Kidney epithelial cell (primary cell): Measurements from ENCODE around the gene PIM1. TPM values are rescaled to one million over a fixed set of nuclear protein-coding genes. Genes with fewer than 3 reads are reported as not detected.

Experiments
- DNase-seq: peaks from one replicate; pipeline ENCODE4 v3.0.0-alpha.2; 2010; ENCODE audit warnings: low read depth
- H3K27me3 ChIP-seq: 2 replicates; pipeline ENCODE4 v1.6.0; 2011; ENCODE audit warnings: low read length; ENCODE audit not compliant: control insufficient read depth, insufficient read depth
- H3K36me3 ChIP-seq: 2 replicates; pipeline ENCODE4 v1.5.1; 2011; ENCODE audit warnings: low read length; ENCODE audit not compliant: control insufficient read depth, insufficient read depth
- H3K4me3 ChIP-seq: 2 replicates; pipeline ENCODE4 v1.5.1; 2011; ENCODE audit warnings: low read depth, mild to moderate bottlenecking, control low read depth, low read length
- total RNA-seq: library from RNA; depleted of rRNA; stranded (reverse); fragments of >200 nt; gene quantifications from 2 replicates; pipeline ENCODE4 v1.2.3, GENCODE V29; 2015
- TF ChIP-seq, protein P1 (sequence below): IDR thresholded peaks from 2 replicates; pipeline ENCODE4 v1.5.1; 2011; ENCODE audit warnings: mild to moderate bottlenecking, moderate library complexity, low read length, control low read depth, inconsistent platforms; ENCODE audit not compliant: insufficient read depth, poor library complexity, severe bottlenecking

PIM1 gene
- total RNA-seq, 1 donor from 2014 or later, result 18.2 TPM

DNA sequence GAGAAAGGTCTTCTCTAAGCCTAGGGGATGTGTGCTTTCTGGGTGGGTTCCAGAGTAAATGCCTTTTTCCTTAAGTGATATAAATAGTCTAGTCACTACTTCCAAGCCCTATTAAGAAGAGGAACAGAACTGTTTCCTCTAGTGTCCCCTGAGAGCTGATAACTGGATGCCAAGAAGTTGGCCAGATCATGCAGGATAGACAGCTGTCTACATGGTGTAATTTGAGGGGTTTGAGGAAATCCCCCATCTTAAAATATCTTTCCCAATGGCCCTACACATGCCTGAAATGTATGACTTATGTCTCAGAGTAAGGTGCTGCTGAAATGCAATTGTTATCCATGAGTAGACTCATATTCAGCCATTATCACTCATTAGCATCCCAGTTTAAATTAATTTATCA is 20.2 kb upstream of the PIM1 start:
- DNase-seq, result no peak
- Histone ChIP-seq H3K36me3 (no peaks in the 10 kb centered on the region), H3K27me3 (no peaks in the 10 kb centered on the region), H3K4me3 (no peak overlapping the region)
- TF ChIP-seq, protein P1, sequence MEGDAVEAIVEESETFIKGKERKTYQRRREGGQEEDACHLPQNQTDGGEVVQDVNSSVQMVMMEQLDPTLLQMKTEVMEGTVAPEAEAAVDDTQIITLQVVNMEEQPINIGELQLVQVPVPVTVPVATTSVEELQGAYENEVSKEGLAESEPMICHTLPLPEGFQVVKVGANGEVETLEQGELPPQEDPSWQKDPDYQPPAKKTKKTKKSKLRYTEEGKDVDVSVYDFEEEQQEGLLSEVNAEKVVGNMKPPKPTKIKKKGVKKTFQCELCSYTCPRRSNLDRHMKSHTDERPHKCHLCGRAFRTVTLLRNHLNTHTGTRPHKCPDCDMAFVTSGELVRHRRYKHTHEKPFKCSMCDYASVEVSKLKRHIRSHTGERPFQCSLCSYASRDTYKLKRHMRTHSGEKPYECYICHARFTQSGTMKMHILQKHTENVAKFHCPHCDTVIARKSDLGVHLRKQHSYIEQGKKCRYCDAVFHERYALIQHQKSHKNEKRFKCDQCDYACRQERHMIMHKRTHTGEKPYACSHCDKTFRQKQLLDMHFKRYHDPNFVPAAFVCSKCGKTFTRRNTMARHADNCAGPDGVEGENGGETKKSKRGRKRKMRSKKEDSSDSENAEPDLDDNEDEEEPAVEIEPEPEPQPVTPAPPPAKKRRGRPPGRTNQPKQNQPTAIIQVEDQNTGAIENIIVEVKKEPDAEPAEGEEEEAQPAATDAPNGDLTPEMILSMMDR, result no peak

DNA sequence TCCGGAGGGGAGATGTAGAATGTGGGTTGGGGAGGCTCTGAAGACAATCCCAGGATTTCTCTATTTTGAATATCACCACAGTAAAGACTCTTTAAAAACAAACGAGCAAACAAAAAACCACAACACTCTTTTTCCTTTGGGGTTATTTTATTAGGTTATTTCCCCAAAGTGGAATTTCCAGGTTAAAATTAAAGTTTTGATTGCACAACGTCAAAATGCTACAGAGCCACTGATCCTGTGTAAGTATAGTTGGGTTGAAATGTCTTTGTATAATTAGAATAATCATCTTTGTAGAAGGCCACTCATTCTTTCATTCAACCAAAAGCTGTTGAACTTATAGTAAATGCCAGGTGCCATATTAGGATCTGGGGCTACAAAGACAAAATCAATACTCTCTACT is 19.6 kb upstream of the PIM1 start:
- TF ChIP-seq, protein P1, result no peak
- Histone ChIP-seq H3K36me3 (no peaks in the 10 kb centered on the region), H3K27me3 (no peaks in the 10 kb centered on the region), H3K4me3 (no peak overlapping the region)
- DNase-seq, result no peak

DNA sequence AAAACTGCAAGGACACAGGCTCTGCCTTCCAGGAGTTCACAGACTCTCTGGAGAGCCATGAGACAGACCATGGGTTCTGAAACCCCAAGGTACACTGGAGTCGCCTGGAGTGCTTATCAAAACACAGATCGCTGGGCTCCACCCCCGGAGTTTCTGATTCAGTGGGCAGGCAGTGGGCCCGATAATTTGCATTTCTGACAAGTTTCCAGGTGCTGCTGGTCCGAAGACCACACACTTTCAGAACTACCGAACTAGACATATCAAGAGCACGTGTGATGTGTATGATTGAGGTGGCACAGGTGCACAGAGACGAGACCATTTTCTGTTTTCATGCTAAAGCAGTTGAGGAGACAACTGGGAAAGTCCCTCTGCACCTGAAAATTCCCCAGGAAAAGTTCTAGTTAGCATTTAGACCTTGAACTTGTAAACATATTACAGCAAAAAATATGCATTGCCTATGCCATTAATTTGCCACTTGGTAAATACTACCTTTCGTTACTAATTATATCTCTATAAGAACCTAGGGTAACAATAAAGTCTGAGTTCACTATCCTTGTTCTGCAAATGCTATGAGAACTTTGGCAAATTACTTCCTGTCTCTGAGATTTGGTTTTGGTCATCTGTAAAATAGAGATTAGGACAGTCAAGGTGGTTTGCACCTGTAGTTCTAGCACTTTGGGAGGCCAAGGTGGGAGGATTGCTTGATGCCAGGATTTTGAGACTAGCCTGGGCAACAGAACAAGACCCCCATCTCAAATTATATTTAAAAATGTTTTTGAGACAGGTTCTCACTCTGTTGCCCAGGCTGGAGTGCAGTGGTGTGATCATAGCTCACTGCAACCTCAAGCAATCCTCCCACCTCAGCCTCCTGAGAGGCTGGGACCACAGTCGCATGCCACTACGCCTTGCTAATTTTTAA is 14.3 kb upstream of the PIM1 start:
- no peak for DNase-seq
- Histone ChIP-seq H3K27me3 (no peaks in the 10 kb centered on the region), H3K4me3 (no peak overlapping the region), H3K36me3 (no peaks in the 10 kb centered on the region)
- TF ChIP-seq, protein P1, result no peak

DNA sequence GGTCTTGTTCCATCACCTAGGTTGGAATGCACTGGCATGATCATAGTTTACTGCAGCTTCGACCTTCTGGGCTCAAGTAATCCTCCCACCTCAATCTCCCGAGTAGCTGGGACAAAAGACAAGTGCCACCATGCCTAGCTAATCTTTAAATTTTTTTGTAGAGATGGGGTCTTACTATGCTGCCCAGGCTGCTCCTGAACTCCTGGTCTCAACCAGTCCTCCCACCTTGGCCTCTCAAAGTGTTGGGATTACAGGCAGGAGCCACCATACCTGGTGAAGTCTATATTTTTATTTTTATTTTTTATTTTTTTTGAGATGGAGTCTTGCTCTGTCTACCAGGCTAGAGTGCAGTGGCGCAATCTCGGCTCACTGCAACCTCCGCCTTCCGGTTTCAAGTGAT is 11.4 kb upstream of the PIM1 start:
- no peak for DNase-seq
- Histone ChIP-seq H3K4me3 (no peak overlapping the region), H3K27me3 (no peaks in the 10 kb centered on the region), H3K36me3 (no peaks in the 10 kb centered on the region)
- TF ChIP-seq, protein P1, result no peak

DNA sequence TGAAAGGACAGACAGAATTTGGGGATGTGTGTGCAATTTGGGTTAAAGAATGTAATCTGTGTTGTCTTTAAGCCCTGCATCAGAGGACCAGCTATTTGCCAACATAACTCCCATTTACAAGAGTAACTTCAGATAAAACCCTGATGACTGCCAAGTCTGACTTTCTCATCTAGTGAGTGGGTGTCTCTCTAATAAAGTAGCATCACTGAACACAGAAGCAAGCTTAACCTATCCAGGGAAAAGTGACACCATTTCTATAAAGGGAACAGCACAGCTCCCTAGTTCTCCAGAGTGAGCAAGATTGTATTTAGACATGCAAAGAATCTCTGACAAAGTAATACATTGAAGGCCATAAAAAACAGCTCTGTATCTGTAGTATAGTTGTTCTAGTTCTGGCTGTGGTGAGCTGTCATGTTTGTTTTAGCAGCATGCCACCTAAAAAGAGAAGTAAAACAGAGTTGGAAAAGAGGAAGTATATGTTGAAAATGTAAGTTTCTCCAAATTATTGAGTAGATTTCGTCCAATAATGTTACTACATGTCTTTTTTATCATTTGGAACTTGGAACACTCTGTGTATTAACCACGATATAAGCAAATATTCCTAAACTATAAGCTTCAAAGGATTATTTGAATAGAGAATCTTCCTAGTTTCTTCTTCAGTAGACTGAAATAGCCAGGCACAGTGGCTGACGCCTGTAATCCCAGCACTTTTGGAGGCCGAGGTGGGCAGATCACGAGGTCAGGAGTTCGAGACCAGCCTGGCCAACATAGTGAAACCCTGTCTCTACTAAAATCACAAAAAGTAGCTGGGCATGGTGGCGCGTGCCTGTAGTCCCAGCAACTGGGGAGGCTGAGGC is 8.8 kb upstream of the PIM1 start:
- no peaks in the 10 kb centered on the region for H3K27me3 ChIP-seq
- TF ChIP-seq, protein P1, result no peak
- no peak for DNase-seq
- H3K4me3 ChIP-seq, result no peak overlapping the region
- no peaks in the 10 kb centered on the region for H3K36me3 ChIP-seq
